ENCODE results near the gene MRPL38.
"Not testable (repeated sequence)": the region's sequence is repeated elsewhere in the genome, so short reads cannot be mapped to it uniquely, and the experiment has no call there.

The MRPL38 gene

GRCh38 chr17:75870228-75870627, 34.5 kb downstream of the MRPL38 start:
- not testable (repeated sequence) for H3K4me3 ChIP-seq (ENCODE audit: low read length); H3K27me3 ChIP-seq (ENCODE audit: insufficient read depth, low read length); H3K9ac ChIP-seq (ENCODE audit: low read depth, low read length); H3K4me1 ChIP-seq (ENCODE audit: insufficient read depth, low read length); H3K36me3 ChIP-seq (ENCODE audit: insufficient read depth, low read depth, low read length); H3K9me3 ChIP-seq (ENCODE audit: insufficient read depth, low read depth, low read length); H3K27ac ChIP-seq (ENCODE audit: low read length)

GRCh38 chr17:75869282-75870141, 35.2 kb downstream of the MRPL38 start:
- no peaks in the 10 kb centered on the region for H3K27me3 ChIP-seq (ENCODE audit: insufficient read depth, low read length)
- H3K9me3 ChIP-seq (ENCODE audit: insufficient read depth, low read depth, low read length) = no peaks in the 10 kb centered on the region
- no peak overlapping the region for H3K4me3 ChIP-seq (ENCODE audit: low read length)
- no peak overlapping the region for H3K9ac ChIP-seq (ENCODE audit: low read depth, low read length)
- H3K36me3 ChIP-seq (ENCODE audit: insufficient read depth, low read depth, low read length) = no peaks in the 10 kb centered on the region
- H3K27ac ChIP-seq (ENCODE audit: low read length) = no peak overlapping the region
- 0 out of 2 replicates have a peak, but pooled peaks cover 3% of the 10 kb centered on the region for H3K4me1 ChIP-seq (ENCODE audit: insufficient read depth, low read length)

DNA sequence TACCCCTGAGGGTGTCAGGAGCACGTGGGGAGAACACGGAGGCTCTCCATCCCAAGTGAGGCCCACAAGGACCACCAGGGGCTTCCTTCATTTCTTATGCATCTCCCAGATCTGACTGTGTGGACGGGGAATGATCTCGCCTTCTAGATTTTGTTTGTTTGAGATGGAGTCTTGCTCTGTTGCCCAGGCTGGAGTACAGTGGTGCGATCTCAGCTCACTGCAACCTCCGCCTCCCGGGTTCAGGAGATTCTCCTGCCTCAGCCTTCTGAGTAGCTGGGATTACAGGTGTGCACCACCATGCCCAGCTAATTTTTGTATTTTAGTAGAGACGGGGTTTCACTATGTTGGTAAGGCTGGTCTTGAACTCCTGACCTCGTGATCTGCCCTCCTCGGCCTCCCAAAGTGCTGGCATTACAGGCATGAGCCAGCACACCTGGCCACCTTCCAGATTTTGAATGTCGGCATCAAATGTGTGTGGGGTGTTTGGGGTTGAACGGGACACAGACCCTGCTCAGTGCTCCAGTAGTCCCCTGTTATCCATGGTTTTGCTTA, 35.9 kb downstream of the MRPL38 start:
- H3K9me3 ChIP-seq (ENCODE audit: insufficient read depth, low read depth, low read length); H3K4me1 ChIP-seq (ENCODE audit: insufficient read depth, low read length); H3K36me3 ChIP-seq (ENCODE audit: insufficient read depth, low read depth, low read length); H3K27me3 ChIP-seq (ENCODE audit: insufficient read depth, low read length); H3K9ac ChIP-seq (ENCODE audit: low read depth, low read length); H3K4me3 ChIP-seq (ENCODE audit: low read length); H3K27ac ChIP-seq (ENCODE audit: low read length): not testable (repeated sequence)

- H3K9me3 ChIP-seq (ENCODE audit: insufficient read depth, low read depth, low read length); H3K27me3 ChIP-seq (ENCODE audit: insufficient read depth, low read length); H3K4me1 ChIP-seq (ENCODE audit: insufficient read depth, low read length); H3K36me3 ChIP-seq (ENCODE audit: insufficient read depth, low read depth, low read length); H3K27ac ChIP-seq (ENCODE audit: low read length); H3K9ac ChIP-seq (ENCODE audit: low read depth, low read length); H3K4me3 ChIP-seq (ENCODE audit: low read length): not testable (repeated sequence)
These were observed 39.1 kb downstream of the MRPL38 start for GRCh38 chr17:75865404-75866188.

GRCh38 chr17:75864887-75865286, 39.8 kb downstream of the MRPL38 start:
- not testable (repeated sequence) for H3K9me3 ChIP-seq (ENCODE audit: insufficient read depth, low read depth, low read length); H3K4me3 ChIP-seq (ENCODE audit: low read length); H3K27me3 ChIP-seq (ENCODE audit: insufficient read depth, low read length); H3K27ac ChIP-seq (ENCODE audit: low read length); H3K36me3 ChIP-seq (ENCODE audit: insufficient read depth, low read depth, low read length); H3K4me1 ChIP-seq (ENCODE audit: insufficient read depth, low read length); H3K9ac ChIP-seq (ENCODE audit: low read depth, low read length)

- Histone ChIP-seq H3K4me1 (ENCODE audit: insufficient read depth, low read length) (no peaks in the 10 kb centered on the region), H3K27me3 (ENCODE audit: insufficient read depth, low read length) (no peaks in the 10 kb centered on the region), H3K9ac (ENCODE audit: low read depth, low read length) (no peak overlapping the region), H3K36me3 (ENCODE audit: insufficient read depth, low read depth, low read length) (no peaks in the 10 kb centered on the region), H3K9me3 (ENCODE audit: insufficient read depth, low read depth, low read length) (no peaks in the 10 kb centered on the region), H3K4me3 (ENCODE audit: low read length) (no peak overlapping the region), H3K27ac (ENCODE audit: low read length) (no peak overlapping the region)
These were observed 40.2 kb downstream of the MRPL38 start for GRCh38 chr17:75864448-75864871.

- Histone ChIP-seq H3K9me3 (ENCODE audit: insufficient read depth, low read depth, low read length) (no peaks in the 10 kb centered on the region), H3K27me3 (ENCODE audit: insufficient read depth, low read length) (no peaks in the 10 kb centered on the region), H3K4me1 (ENCODE audit: insufficient read depth, low read length) (no peaks in the 10 kb centered on the region), H3K36me3 (ENCODE audit: insufficient read depth, low read depth, low read length) (no peaks in the 10 kb centered on the region), H3K9ac (ENCODE audit: low read depth, low read length) (no peak overlapping the region), H3K27ac (ENCODE audit: low read length) (no peak overlapping the region), H3K4me3 (ENCODE audit: low read length) (no peak overlapping the region)
These were observed 42.8 kb downstream of the MRPL38 start for GRCh38 chr17:75861927-75862317.

DNA sequence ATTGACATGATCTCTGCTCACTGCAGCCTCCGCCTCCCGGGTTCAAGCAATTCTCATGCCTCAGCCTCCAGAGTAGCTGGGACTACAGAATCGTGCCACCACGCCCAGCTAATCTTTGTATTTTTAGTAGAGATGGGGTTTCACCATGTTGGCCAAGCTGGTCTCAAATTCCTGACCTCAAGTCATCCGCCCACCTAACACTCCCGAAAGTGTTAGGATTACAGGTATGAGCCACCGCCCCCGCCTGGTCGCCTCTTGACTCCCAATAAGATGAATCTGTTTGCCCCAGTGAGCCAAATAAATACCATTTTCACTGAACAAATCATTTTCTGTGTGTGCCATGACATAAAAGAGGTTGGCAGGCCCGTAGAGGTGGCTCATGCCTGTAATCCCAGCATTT, 45.3 kb downstream of the MRPL38 start:
- H3K9me3 ChIP-seq (ENCODE audit: insufficient read depth, low read depth, low read length); H3K36me3 ChIP-seq (ENCODE audit: insufficient read depth, low read depth, low read length); H3K27ac ChIP-seq (ENCODE audit: low read length); H3K4me3 ChIP-seq (ENCODE audit: low read length); H3K9ac ChIP-seq (ENCODE audit: low read depth, low read length); H3K4me1 ChIP-seq (ENCODE audit: insufficient read depth, low read length); H3K27me3 ChIP-seq (ENCODE audit: insufficient read depth, low read length): not testable (repeated sequence)

DNA sequence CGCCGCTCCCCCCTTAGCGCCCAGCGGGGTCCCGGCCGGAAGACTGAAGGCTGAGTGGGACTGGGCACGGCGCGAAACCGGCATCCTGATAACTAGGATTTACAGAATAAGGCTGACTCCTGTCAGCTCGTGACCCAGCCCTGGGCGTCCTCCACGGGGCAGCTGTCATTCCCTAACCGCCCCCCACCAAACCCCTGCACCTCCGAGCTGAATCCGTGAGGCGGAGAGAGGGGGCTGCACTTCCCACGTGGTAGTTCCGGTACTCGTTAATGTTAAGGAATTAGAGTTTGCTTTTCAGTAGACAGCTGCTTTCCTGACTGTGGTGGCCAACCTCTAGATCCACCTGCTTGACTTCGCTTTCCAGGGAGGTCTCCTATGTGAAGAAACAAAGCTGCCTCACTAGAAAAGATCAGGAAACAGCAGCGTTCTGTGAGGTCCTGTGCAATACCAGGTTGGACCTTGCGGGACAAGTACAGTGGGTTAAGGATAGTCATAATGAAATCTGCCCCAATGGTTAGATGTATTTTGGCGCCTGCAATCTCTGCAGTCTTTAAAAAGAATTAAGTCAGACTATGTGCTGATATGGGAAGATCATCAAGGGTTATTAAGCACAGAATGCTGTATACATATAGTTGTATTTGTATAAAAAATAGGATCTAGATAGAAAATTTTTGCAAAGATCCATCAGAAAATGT, 48.5 kb downstream of the MRPL38 start:
- H3K27ac ChIP-seq (ENCODE audit: low read length) = peak overlapping the region; percentile 67
- H3K4me3 ChIP-seq (ENCODE audit: low read length) = peak overlapping the region; percentile 88
- peaks cover 4% of the 10 kb centered on the region for H3K36me3 ChIP-seq (ENCODE audit: insufficient read depth, low read depth, low read length)
- H3K4me1 ChIP-seq (ENCODE audit: insufficient read depth, low read length) = peaks cover 8% of the 10 kb centered on the region; the same call in 1 of the 2 replicates
- no peaks in the 10 kb centered on the region for H3K9me3 ChIP-seq (ENCODE audit: insufficient read depth, low read depth, low read length)
- peak overlapping the region; percentile 86; the same call in 1 of the 2 replicates for H3K9ac ChIP-seq (ENCODE audit: low read depth, low read length)
- H3K27me3 ChIP-seq (ENCODE audit: insufficient read depth, low read length) = no peaks in the 10 kb centered on the region

- Histone ChIP-seq H3K9ac (ENCODE audit: low read depth, low read length) (peak within 1 kb of the TSS; percentile 86; the same call in 1 of the 2 replicates), H3K4me3 (ENCODE audit: low read length) (peak within 1 kb of the TSS; percentile 88), H3K4me1 (ENCODE audit: insufficient read depth, low read length) (peaks cover 8% of the 10 kb centered on the region; the same call in 1 of the 2 replicates), H3K9me3 (ENCODE audit: insufficient read depth, low read depth, low read length) (no peaks in the 10 kb centered on the region), H3K27ac (ENCODE audit: low read length) (peak within 1 kb of the TSS; percentile 67), H3K36me3 (ENCODE audit: insufficient read depth, low read depth, low read length) (peaks cover 11% of the 10 kb centered on the region), H3K27me3 (ENCODE audit: insufficient read depth, low read length) (no peaks in the 10 kb centered on the region)
These were observed 49.2 kb downstream of the MRPL38 start, which contains the start of gene WBP2 for GRCh38 chr17:75855310-75856061. Gene WBP2, minus strand, starts transcription at chr17:75855335. Its CDS starts 38 bp downstream, at chr17:75855297.

DNA sequence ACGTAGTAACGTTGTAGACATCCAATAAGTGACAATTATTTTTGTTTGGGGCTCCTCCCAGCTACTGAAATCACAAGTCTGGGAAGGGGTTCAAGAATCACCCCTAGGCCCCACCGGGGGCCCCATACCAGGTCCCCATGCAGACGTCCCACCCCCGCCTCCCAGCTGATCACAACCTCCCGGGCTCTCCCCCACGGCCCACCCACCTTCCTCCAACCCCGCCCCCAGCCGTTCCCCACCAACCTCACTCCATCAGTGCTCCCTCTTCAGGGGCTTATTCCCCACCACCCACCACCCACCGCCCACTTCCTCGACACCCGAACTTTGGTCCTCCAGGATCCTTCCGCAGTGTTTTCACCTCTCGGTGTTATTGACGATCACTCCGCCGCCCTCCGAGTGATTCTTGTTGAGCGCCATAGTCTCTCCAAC, 49.8 kb downstream of the MRPL38 start:
- H3K4me3 ChIP-seq (ENCODE audit: low read length) = peak overlapping the region; percentile 88
- peaks cover 14% of the 10 kb centered on the region for H3K36me3 ChIP-seq (ENCODE audit: insufficient read depth, low read depth, low read length)
- H3K4me1 ChIP-seq (ENCODE audit: insufficient read depth, low read length) = peaks cover 8% of the 10 kb centered on the region; the same call in 1 of the 2 replicates
- H3K27ac ChIP-seq (ENCODE audit: low read length) = no peak overlapping the region
- H3K9me3 ChIP-seq (ENCODE audit: insufficient read depth, low read depth, low read length) = no peaks in the 10 kb centered on the region
- no peaks in the 10 kb centered on the region for H3K27me3 ChIP-seq (ENCODE audit: insufficient read depth, low read length)
- peak overlapping the region; percentile 64; the same call in 1 of the 2 replicates for H3K9ac ChIP-seq (ENCODE audit: low read depth, low read length)

All from iPS-20b (cell line).